GM21717 (cell line): ENCODE results near the gene TPRG1.

ENCODE experiments used
- ATAC-seq: cut with Tn5 transposase; IDR thresholded peaks from one replicate; pipeline ENCODE4 v1.9.1; 2021; ENCODE audit warnings: mild to moderate bottlenecking, moderate library complexity; ENCODE audit not compliant: unreplicated experiment

Gene TPRG1

GRCh38 chr3:189171707-189172106, at the start of gene TPRG1:
Gene TPRG1, plus strand, starts transcription at chr3:189171971. Its CDS starts 35,414 bp downstream, at chr3:189207385.
- no peak for ATAC-seq

DNA sequence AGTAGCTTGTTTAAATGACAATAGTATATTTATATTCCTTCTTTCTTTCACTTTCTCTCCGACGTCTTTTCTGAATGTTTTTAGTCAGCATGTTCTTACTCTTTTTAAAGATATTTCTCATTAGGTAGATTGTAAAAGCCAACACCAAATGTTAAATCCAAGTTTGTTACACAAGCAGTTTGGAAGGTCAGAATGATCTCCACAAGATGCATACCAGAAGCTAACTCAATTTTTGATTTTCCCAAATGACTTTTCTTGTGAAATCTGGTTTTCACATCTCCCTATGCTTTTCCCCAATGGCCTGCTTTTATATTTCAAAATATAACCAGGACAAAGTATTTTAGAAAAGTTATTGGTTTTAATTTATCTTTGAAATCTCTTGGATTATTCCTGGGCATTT, 49.7 kb upstream of the TPRG1 start:
- no peak for ATAC-seq

DNA sequence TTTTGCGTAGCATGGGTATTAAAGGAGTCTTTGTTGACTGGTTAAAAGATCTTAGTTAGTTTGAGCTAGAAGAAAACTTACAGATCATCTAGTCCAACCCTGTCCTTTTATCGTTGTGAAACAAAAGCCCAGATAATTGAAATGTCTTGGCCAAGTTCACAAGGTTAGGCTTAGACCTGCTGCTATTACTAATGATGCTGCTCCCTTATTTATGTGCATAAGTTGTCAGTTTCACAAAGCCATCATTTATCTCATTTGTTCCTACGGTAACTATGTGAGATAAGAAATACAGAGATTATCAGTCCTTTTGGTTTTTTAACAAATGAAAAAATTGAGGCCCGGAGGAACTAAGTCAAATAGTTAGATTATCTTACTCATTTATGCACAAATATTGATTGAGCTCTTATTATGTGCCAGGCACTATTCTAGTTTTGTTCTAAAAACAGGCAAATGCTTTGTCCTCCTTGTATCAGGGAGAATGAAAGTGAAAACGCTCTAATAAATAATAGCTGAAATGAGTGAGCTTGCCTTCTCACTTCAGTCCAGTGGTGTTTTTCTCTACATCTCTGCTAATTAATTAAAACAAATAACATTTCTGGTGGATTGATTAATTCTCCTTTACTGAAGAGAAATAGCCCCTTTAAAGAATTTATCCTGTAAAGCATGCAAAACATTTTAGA, 49.1 kb upstream of the TPRG1 start:
- ATAC-seq = no peak

GRCh38 chr3:189123595-189124387, 48.0 kb upstream of the TPRG1 start:
- no peak for ATAC-seq

- no peak for ATAC-seq
Observed at GRCh38 chr3:189132231-189132671, 39.5 kb upstream of the TPRG1 start.

- no peak for ATAC-seq
Observed at GRCh38 chr3:189132839-189133238, 38.9 kb upstream of the TPRG1 start.

DNA sequence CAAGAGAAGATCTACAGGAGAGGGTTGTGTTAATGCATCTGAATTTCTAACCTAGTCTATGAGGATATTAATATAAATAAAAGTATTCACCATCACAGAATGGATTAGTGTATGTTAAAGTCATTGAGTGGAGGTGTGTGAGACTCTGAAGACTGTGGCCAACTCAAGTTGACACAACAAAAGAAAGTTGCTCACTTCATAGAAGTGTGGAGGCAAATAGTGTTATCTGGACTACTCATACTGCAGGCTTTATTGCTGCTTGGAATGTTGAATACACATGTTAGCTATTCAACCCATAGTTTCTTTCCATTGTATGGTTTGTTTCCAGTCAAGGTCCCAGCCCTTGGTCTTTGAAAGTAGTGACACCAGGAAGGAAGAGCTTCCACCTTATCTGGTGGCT, 38.0 kb upstream of the TPRG1 start:
- ATAC-seq = no peak

- ATAC-seq = no peak
Observed at GRCh38 chr3:189137416-189137815, 34.4 kb upstream of the TPRG1 start.

GRCh38 chr3:189138901-189139610, 32.7 kb upstream of the TPRG1 start:
- ATAC-seq = no peak

GRCh38 chr3:189139611-189139940, 32.2 kb upstream of the TPRG1 start:
- no peak for ATAC-seq

DNA sequence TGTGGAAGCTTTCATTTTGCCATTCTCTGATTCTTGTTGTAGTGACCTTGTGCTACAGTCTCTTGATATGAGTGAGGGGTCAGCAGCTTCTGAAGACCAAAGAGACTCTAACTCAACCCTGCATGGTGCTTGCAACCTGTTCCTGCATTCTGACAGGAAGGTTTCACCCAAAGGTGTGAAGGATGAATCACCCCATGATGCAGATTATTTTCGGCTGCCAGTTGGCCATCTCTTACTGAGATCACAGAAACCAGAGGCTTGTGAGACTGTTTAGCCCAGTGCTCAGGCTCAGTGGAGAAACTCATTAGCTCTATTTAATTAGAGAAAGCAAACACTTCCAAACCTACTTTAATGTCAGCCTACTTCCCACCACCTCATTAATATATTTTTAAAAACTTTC, 29.2 kb upstream of the TPRG1 start:
- ATAC-seq = no peak

DNA sequence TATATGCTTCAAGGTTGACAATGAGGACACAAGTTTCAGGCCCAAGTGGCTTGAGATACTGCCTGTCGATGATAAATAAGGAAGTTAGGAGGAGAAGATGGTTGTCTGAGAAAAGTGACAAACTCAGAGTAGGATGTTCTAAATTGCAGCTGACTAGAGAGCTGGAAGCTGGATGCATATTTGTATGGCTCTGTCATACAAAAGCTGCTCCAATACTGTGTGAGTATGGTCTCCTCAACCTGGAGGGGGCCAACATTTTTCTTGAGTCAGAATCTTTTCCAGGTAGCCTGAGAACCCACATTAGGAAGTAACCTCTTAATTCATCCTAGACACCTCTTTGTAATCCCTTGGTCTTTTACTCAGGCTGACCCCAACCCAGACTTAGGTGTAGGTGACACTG, 28.4 kb upstream of the TPRG1 start:
- ATAC-seq = no peak

DNA sequence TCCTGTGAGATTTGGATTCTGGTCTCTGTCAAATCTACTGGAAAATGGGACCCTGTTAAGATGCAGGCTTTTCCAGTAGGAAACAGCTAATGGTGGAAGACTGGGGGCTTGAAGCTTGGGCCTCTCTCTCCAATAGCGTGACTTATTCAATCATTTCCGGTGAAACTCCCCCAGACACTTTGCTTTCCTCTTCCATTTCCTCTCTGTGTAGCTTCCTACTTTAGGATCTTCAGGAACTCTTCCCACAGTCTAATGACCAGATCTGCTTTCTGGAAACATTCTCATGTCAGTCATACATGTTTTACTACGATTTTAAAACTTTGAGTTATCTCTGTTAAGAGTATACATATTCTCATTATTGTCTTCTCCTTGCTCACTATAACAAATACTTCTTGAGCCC, 28.0 kb upstream of the TPRG1 start:
- ATAC-seq = no peak

- ATAC-seq = no peak
Observed at GRCh38 chr3:189144645-189145044, 27.1 kb upstream of the TPRG1 start.

- ATAC-seq = no peak
Observed at GRCh38 chr3:189146848-189147247, 24.9 kb upstream of the TPRG1 start.

DNA sequence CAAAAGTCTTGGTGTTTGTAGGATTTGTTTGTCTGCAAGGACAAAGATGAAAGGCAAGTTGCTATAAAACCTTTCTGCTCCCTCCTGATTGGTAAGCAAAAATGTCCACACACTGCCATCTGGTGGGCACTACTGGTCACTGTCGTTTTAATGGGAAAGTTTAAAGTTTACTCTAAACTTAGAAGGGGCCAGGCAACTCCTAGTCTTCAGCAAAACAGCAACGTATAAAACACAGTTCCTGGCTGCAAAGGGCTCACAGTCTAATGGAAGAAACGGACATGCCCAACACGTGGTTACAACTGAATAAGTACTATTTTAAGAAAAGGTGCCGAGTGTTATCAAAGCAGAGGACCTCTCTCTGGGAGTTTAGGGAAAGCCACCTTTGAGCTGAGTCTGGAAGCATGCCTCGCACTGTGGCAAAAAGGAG, 23.7 kb upstream of the TPRG1 start:
- peak; percentile 69 for ATAC-seq

DNA sequence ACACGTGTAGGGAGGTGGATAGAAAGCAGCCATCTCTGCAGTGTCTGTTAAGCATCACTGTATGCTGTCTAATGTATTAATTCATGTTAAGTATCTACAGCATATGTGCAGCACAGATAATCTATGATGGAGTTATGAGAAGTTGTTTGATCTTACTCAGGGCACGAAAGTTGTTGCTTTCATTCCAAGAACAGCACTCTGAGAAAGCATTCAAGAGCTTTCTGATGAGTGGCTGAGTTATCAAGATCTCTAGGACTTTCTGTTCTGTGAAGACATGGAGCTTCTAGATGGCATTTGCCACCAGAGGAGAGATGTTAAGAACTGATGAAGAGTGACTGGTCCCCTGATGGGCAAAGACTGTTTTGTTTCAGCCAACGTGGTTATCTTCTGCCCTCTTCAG, 22.6 kb upstream of the TPRG1 start:
- ATAC-seq = no peak

GRCh38 chr3:189157232-189158007, 14.4 kb upstream of the TPRG1 start:
- no peak for ATAC-seq

- ATAC-seq = no peak
Observed at GRCh38 chr3:189158034-189158433, 13.7 kb upstream of the TPRG1 start.

GRCh38 chr3:189160519-189161309, 11.1 kb upstream of the TPRG1 start:
- ATAC-seq = no peak
